Stimulated activated CD8-positive, alpha-beta memory T cell treated with anti-CD3 and anti-CD28 coated beads, Interleukin-12 subunit alpha, Interleukin-12 subunit beta, amount 100 ng/mL, for 24 hours (primary cell): ENCODE data around the gene CKM.
"Not testable (repeated sequence)": the region's sequence is repeated elsewhere in the genome, so short reads cannot be mapped to it uniquely, and the experiment has no call there.

Source experiments
- DNase-seq: peaks from one replicate; pipeline ENCODE4 v3.0.0-alpha.2; 2020; ENCODE audit errors: extremely low read depth

CKM gene

GRCh38 chr19:45291834-45292233 lies 30.8 kb downstream of the CKM start:
- DNase-seq, result no peak

- DNase-seq, result no peak
Measured at GRCh38 chr19:45290381-45290931, 32.2 kb downstream of the CKM start.

GRCh38 chr19:45283443-45284033 lies 39.1 kb downstream of the CKM start:
- DNase-seq, result no peak

GRCh38 chr19:45280471-45280961 lies 42.2 kb downstream of the CKM start:
- DNase-seq, result no peak

- no peak for DNase-seq
Measured at GRCh38 chr19:45279587-45280192, 43.0 kb downstream of the CKM start.

GRCh38 chr19:45278087-45278486 lies 44.6 kb downstream of the CKM start:
- no peak for DNase-seq

- no peak for DNase-seq
Measured at GRCh38 chr19:45276284-45276687, 46.4 kb downstream of the CKM start.

- DNase-seq, result no peak
Measured at GRCh38 chr19:45275370-45275971, 47.2 kb downstream of the CKM start.

- DNase-seq, result no peak
Measured at GRCh38 chr19:45273521-45273855, 49.2 kb downstream of the CKM start.

- DNase-seq, result no peak
Measured at GRCh38 chr19:45271735-45272108, 51.0 kb downstream of the CKM start.

- DNase-seq, result no peak
Measured at GRCh38 chr19:45271098-45271734, 51.5 kb downstream of the CKM start.

- not testable (repeated sequence) for DNase-seq
Measured at GRCh38 chr19:45269939-45270338, 52.7 kb downstream of the CKM start.

- DNase-seq, result no peak
Measured at GRCh38 chr19:45267296-45267695, 55.4 kb downstream of the CKM start.

- no peak for DNase-seq
Measured at GRCh38 chr19:45265375-45265774, 57.3 kb downstream of the CKM start.

GRCh38 chr19:45264781-45265317 lies 57.8 kb downstream of the CKM start:
- DNase-seq, result no peak

GRCh38 chr19:45263013-45263412 lies 59.7 kb downstream of the CKM start:
- DNase-seq, result no peak

- no peak for DNase-seq
Measured at GRCh38 chr19:45262570-45262969, 60.1 kb downstream of the CKM start.

- DNase-seq, result no peak
Measured at GRCh38 chr19:45258862-45259261, 63.8 kb downstream of the CKM start.

- DNase-seq, result no peak
Measured at GRCh38 chr19:45256836-45257235, 65.8 kb downstream of the CKM start.
